Measurements from ENCODE around the gene TNPO3. TPM values are rescaled to one million over a fixed set of nuclear protein-coding genes. Genes with fewer than 3 reads are reported as not detected.

Gene TNPO3
- total and polyA plus RNA-seq, 2 experiments from 2014 or later: 21.8 to 31.1 TPM

DNA sequence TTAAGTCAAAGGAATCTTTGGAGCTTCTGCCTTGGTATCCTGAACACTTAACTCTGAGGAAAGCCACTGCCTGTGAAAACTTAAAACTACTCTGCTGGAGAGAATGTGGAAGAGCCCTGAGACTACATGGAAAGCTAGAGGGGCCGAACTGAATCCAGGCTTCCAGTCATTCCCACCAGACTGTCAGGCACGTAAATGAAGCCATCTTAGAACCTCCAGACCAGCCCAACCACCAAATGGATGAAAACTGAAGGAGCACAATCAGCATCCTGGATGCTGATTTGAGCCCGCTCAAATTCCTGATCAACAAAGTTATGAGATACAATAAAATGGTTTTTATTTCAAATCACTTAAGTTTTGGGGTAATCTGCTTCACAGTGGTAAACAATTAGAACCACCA is 30.8 kb downstream of the TNPO3 start:
- DNase-seq (ENCODE audit: low read depth in 1 of 2, low spot score in 1 of 2): no peak
- no peak overlapping the region for H3K27ac ChIP-seq
- H3K4me1 ChIP-seq (ENCODE audit: low read depth): peaks cover 8% of the 10 kb centered on the region
- no peaks in the 10 kb centered on the region for H3K27me3 ChIP-seq
- no peaks in the 10 kb centered on the region for H3K36me3 ChIP-seq
- no peak overlapping the region for H3K4me3 ChIP-seq
- no peaks in the 10 kb centered on the region for H3K9me3 ChIP-seq (ENCODE audit: low read depth)
- TF ChIP-seq, protein P1, sequence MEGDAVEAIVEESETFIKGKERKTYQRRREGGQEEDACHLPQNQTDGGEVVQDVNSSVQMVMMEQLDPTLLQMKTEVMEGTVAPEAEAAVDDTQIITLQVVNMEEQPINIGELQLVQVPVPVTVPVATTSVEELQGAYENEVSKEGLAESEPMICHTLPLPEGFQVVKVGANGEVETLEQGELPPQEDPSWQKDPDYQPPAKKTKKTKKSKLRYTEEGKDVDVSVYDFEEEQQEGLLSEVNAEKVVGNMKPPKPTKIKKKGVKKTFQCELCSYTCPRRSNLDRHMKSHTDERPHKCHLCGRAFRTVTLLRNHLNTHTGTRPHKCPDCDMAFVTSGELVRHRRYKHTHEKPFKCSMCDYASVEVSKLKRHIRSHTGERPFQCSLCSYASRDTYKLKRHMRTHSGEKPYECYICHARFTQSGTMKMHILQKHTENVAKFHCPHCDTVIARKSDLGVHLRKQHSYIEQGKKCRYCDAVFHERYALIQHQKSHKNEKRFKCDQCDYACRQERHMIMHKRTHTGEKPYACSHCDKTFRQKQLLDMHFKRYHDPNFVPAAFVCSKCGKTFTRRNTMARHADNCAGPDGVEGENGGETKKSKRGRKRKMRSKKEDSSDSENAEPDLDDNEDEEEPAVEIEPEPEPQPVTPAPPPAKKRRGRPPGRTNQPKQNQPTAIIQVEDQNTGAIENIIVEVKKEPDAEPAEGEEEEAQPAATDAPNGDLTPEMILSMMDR (IDR thresholded peaks at IDR 0.05; ENCODE audit: low read depth, low read length): no peak

DNA sequence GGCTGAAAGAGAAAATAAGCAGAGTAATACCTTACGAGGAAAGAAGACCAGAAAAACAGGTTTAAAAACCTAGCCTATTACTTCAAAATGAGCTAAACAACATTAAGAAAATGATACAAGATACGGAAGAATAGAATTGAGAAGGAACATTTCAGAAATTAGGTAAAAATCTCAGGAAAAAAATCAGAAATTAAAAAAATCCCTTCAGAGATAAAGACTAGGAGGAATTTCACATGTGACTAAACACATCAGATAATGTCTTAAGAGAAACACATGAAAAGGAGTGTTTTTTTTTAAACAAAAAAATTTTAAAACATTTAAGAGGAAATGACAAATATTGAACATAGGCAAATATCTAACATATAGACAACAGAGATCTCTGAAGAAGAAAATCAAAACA is 33.3 kb downstream of the TNPO3 start:
- peaks cover 7% of the 10 kb centered on the region for H3K36me3 ChIP-seq
- no peaks in the 10 kb centered on the region for H3K9me3 ChIP-seq (ENCODE audit: low read depth)
- no peaks in the 10 kb centered on the region for H3K27me3 ChIP-seq
- H3K4me3 ChIP-seq: no peak overlapping the region
- H3K4me1 ChIP-seq (ENCODE audit: low read depth): peaks cover 8% of the 10 kb centered on the region
- no peak overlapping the region for H3K27ac ChIP-seq
- TF ChIP-seq, protein P1 (IDR thresholded peaks at IDR 0.05; ENCODE audit: low read depth, low read length): no peak
- DNase-seq (ENCODE audit: low read depth in 1 of 2, low spot score in 1 of 2): no peak

GRCh38 chr7:129017933-129018538 is 36.9 kb downstream of the TNPO3 start:
- no peaks in the 10 kb centered on the region for H3K4me1 ChIP-seq (ENCODE audit: low read depth)
- H3K36me3 ChIP-seq: peaks cover 31% of the 10 kb centered on the region
- H3K27ac ChIP-seq: peak overlapping the region; percentile 28
- TF ChIP-seq, protein P1 (IDR thresholded peaks at IDR 0.05; ENCODE audit: low read depth, low read length): no peak
- no peaks in the 10 kb centered on the region for H3K9me3 ChIP-seq (ENCODE audit: low read depth)
- no peaks in the 10 kb centered on the region for H3K27me3 ChIP-seq
- no peak overlapping the region for H3K4me3 ChIP-seq
- no peak for DNase-seq (ENCODE audit: low read depth in 1 of 2, low spot score in 1 of 2)

- H3K36me3 ChIP-seq: peaks cover 31% of the 10 kb centered on the region
- DNase-seq (ENCODE audit: low read depth in 1 of 2, low spot score in 1 of 2): no peak
- H3K9me3 ChIP-seq (ENCODE audit: low read depth): no peaks in the 10 kb centered on the region
- TF ChIP-seq, protein P1 (IDR thresholded peaks at IDR 0.05; ENCODE audit: low read depth, low read length): no peak
- H3K4me3 ChIP-seq: no peak overlapping the region
- H3K27me3 ChIP-seq: no peaks in the 10 kb centered on the region
- no peak overlapping the region for H3K27ac ChIP-seq
- H3K4me1 ChIP-seq (ENCODE audit: low read depth): no peaks in the 10 kb centered on the region
These were observed 37.6 kb downstream of the TNPO3 start for GRCh38 chr7:129017264-129017663.

DNA sequence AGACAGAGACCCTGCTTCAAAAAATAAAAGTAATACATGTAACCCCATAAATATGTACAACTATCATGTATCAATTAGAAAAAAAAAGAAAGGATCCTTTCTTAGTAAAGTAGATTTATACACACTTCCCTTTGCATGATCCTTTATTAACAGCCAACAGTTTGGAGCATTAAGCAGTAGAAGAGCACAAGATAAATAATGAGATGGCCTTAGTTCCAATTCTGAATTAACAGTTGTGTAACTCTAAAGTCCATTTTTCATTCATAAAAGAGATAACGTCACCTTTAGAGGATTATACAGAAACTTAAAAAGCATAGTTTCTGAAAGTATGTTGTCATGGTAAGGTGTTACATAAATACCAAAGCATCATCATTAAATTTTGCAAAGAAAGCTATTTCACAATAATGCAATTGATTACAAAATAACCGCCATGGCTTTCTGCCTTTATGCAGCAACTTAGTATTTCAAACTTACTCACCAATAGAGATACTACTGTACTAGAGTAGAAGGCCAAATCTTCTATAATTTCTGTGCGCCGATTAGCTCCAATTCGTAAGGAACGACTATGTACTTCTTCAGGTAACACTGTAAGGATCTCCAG is 40.3 kb downstream of the TNPO3 start:
- Histone ChIP-seq H3K4me1 (ENCODE audit: low read depth) (peaks cover 10% of the 10 kb centered on the region), H3K9me3 (ENCODE audit: low read depth) (no peaks in the 10 kb centered on the region), H3K4me3 (no peak overlapping the region), H3K27me3 (no peaks in the 10 kb centered on the region), H3K36me3 (peaks cover 31% of the 10 kb centered on the region), H3K27ac (no peak overlapping the region)
- TF ChIP-seq, protein P1 (IDR thresholded peaks at IDR 0.05; ENCODE audit: low read depth, low read length): no peak
- no peak for DNase-seq (ENCODE audit: low read depth in 1 of 2, low spot score in 1 of 2)

Measured in cardiac muscle cell (in vitro differentiated cells and primary cell).